Muscle of arm (tissue), 12 donors: ENCODE data around the gene IFI44L. TPM values are rescaled to one million over a fixed set of nuclear protein-coding genes. Genes with fewer than 3 reads are reported as not detected.

Source experiments
- DNase-seq: peaks from one replicate; pipeline ENCODE4 v3.0.0-alpha.2; 2013
- polyA plus RNA-seq, 12 donors: library from polyadenylated mRNA; unstranded; fragments of 120-200 nt; gene quantifications; one replicate each; pipeline ENCODE4 v1.2.1, GENCODE V29; 2013; ENCODE audit not compliant: insufficient read length in 12 of 12

IFI44L gene
- polyA plus RNA-seq, 12 donors, result 1.0 to 6.0 (median 2.2) TPM; not detected in 1

GRCh38 chr1:78687914-78688313, 67.7 kb downstream of the IFI44L start:
- no peak for DNase-seq

- DNase-seq, result peak; percentile 21
These were observed 68.4 kb downstream of the IFI44L start for GRCh38 chr1:78688697-78689096.

DNA sequence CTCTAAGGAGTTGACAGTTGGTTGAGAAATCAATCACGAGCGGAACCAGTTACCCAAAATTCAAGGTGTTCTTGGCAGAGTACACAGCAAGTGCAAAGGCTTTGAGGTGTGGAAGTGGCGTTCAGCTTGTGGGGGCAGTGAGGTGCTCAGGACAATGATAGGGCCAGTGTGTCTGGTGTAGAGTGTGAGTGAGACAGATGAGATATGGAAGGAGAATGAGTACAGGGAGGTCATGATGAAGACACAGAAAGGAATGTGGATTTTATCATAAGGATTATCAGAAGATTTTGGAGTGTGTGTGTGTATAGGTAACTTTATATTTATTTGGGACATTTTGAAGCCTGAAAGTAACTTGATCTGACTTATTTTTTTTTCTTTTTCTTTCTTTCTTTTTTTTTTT, 70.3 kb downstream of the IFI44L start:
- DNase-seq, result no peak

- no peak for DNase-seq
These were observed 71.9 kb downstream of the IFI44L start for GRCh38 chr1:78691995-78692747.

Other genes starting within 250 kb of the IFI44L start
- 10 to 100 TPM in 11 of 12 donors, not detected in 1; 20.0 to 54.6 (median 30.6) TPM for gene PTGFR, start 129.5 kb upstream of the IFI44L start, polyA plus RNA-seq
- gene IFI44, start 29.4 kb downstream of the IFI44L start, polyA plus RNA-seq, result 10 to 100 TPM in 4 of 12 donors, 1 to 10 TPM in 7, not detected in 1; 4.2 to 18.3 (median 9.6) TPM